HG02623 (cell line): ENCODE results near the gene IFT57.
"Not testable (repeated sequence)": the region's sequence is repeated elsewhere in the genome, so short reads cannot be mapped to it uniquely, and the experiment has no call there.

Experiments used
- ATAC-seq: cut with Tn5 transposase; IDR thresholded peaks from one replicate; pipeline ENCODE4 v1.9.1; 2021; ENCODE audit warnings: moderate library complexity; ENCODE audit not compliant: unreplicated experiment

The IFT57 gene, protein sequence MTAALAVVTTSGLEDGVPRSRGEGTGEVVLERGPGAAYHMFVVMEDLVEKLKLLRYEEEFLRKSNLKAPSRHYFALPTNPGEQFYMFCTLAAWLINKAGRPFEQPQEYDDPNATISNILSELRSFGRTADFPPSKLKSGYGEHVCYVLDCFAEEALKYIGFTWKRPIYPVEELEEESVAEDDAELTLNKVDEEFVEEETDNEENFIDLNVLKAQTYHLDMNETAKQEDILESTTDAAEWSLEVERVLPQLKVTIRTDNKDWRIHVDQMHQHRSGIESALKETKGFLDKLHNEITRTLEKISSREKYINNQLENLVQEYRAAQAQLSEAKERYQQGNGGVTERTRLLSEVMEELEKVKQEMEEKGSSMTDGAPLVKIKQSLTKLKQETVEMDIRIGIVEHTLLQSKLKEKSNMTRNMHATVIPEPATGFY

GRCh38 chr3:108221911-108222852 is at the start of gene IFT57:
Gene IFT57 (minus strand): TSS chr3:108222424. CDS start chr3:108222322, 102 bp downstream.
- peak; percentile 93 for ATAC-seq

- ATAC-seq = no peak
Measured at GRCh38 chr3:108271626-108272025, 49.4 kb upstream of the IFT57 start.

GRCh38 chr3:108268235-108268634 is 46.0 kb upstream of the IFT57 start:
- not testable (repeated sequence) for ATAC-seq

DNA sequence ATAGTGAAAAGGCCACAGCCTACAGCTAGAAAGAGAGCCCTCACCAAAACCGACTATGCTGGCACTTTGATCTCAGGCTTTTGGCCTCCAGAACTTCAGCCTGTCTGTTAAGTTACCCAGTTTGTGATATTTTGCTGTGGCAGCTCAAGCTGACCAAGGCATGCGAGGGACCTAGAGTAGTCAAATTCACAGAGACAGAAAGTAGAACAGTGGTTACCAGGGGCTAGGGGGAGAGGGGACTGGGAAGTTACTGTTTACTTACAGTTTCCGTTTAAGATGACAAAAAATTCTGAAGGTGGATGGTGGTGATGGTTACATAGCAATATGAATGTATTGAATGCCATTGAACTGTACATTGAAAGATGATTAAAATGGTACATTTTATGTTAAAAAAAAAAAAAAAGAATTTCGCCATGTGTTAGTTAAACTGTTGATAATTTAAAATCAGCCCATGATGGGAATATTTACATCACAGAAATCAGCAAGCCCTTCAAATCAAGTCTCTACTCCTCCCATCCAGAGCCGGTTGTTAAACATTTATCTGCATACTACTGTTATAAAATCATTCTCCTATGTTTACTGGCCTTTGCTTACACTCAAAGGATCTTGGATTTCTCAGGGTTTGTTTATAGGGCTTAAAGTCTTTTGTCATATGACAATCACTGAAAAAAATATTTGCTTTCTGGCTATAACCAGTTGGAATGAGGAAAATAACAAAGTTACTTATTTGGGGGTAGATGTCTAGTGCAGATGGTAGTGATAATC is 42.5 kb upstream of the IFT57 start:
- ATAC-seq = not testable (repeated sequence)

DNA sequence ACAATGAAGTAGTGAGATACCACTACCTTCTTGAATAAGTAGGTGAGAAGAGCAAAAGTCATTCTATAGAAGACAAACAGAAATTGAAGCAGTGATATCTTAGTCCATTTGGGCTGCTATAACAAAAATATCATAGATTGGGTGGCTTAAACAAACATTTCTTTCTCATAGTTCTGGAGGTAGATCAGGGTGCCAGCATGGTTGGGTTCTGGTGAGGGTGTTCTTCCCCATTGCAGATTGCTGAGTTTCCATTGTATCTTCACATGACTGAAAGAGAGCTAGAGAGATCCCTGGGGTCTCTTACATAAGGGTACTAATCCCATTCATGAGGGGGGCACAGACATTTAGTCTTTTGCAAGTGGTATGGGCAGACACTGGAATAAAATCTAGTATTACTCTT is 32.9 kb upstream of the IFT57 start:
- no peak for ATAC-seq

DNA sequence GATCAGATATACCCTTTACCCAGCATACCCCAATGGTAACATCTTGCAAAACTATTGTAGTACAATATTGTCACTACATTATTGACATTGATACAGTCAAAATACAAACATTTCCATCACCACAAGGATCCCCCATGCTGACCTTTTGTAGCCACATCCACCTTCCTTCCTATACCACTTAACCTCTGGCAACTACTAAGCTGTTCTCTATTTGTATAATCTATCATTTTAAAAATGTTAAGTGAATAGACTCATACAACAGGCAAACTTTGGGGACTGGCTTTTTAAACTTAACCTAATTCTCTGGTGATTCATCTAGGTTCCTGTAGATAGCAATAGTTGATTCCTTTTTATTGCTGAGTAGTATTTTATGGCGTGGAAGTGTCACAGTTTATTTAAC is 29.6 kb upstream of the IFT57 start:
- no peak for ATAC-seq

- ATAC-seq = no peak
Measured at GRCh38 chr3:108251265-108251664, 29.0 kb upstream of the IFT57 start.

GRCh38 chr3:108250626-108251025 is 28.4 kb upstream of the IFT57 start:
- ATAC-seq = no peak

GRCh38 chr3:108243243-108243642 is 21.0 kb upstream of the IFT57 start:
- ATAC-seq = no peak

- ATAC-seq = no peak
Measured at GRCh38 chr3:108242776-108243175, 20.6 kb upstream of the IFT57 start.

- no peak for ATAC-seq
Measured at GRCh38 chr3:108241721-108242120, 19.5 kb upstream of the IFT57 start.

DNA sequence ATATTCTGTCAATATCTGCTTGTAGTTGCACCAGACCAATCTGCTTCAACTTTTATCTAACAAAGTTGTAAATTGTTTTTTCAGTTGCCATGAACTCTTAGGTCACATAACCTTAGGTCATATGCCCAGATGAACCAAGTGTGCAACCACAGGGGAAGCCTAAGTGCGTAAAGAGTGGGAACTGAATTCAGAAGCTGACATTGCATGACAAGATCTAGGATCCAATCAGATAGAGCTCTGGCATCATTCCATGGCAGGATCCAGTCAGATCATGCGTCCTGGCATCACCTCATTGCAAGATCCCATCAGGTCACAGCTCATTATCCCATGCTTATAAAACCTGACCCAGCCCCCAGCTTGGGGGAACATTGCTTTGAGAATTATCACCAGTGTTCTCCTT is 18.9 kb upstream of the IFT57 start:
- no peak for ATAC-seq

- ATAC-seq = no peak
Measured at GRCh38 chr3:108239082-108239481, 16.9 kb upstream of the IFT57 start.

DNA sequence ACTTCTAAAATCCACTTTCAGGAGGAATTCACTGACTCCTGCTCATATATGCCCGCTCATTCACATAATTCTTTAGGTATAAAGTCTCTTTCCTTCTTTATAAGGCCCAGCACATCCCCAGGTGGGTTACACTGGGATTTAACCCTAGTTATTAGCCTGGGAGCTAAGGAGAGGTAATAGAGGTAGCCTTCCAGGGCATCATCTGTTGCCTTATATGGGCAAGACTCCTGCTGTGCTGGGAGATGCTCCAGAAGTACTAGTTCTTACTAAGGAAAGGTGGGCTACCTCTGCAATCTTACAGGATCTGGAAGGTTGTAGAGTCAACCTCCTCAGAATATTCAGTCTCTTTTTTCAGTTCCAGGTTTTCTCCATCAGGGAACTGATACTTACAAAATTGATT is 13.1 kb upstream of the IFT57 start:
- no peak for ATAC-seq

DNA sequence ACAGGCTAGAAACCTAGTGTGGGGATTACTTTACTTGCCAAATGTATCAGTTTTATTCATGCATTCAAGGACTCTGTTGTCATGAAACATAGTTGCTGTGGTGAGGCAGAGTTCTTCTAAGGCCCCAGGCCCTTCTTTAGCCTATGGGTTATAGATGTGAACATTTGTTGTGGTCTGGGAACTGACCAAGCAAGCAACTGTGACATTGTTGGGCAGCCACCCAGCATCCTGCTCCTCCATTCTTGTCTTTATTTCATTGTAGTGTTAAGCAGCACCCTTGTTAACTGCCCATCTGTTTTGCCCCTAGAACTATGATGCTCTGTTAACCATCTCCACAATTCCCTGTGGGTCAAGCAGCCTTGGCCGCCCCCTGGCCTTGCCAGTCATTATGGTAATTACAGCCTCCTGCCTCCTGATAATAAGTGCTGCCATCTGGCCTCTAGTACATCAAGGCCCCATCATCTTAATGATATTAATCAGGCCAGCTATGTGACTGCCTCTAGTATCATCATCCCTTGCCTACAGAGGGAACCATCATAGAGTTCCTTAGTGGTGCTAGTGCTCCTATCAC is 12.2 kb upstream of the IFT57 start:
- ATAC-seq = no peak

DNA sequence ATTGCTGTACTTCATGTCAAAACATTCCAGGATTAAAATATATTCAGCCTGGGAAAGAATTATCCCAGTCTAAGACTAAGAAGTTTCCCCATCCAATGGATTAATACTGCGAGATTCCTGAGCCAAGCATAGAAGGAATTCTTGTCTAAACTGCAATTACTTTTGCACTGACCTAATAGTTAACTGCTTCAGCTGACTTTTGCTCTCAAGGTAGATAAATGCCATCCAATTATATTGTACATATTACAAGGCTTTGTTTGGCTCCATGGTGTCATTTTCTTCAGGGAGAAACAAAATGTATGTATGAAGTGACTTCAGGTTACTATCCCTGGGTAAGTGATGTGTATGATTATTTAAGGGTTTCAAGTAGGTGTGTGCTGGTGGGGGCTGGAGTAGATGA is 6.1 kb upstream of the IFT57 start:
- ATAC-seq = no peak

GRCh38 chr3:108227131-108227530 is 4.9 kb upstream of the IFT57 start:
- ATAC-seq = no peak

DNA sequence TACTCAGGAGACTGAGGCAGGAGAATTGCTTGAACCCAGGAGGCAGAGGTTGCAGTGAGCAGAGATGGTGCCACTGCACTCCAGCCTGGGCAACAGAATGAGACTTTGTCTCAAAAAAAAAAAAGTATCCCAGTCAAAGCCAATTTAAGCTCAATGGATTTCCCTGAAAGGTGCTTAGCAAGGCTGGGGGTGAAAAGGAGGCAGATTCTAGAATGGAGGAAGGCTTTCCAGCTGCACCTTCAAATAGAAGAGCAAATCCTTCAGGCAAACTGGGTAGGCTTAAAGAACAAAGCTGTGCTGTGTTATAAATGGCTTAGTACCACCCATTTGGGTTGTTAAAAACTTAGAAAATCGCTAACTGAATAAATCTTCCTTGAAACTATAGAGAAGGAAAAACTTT is 3.0 kb upstream of the IFT57 start:
- ATAC-seq = no peak

DNA sequence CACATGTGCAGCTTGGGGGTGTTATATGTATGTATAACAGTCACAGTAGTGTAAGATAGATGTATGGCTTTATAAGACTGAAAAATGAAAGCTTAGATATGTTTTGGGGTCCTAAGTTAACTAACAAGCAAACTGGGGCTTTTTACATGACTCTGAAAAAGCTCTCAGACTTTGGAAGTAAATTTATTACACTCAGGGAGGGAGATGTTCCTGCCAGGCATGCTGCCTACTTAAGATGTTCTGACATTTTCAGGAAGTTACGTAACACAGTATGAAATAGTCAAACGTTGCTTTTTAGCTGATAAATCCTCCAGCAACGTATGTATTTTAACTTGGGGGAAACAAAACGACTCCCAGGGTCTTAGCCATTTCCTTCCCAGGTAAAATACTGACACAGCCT is 1.7 kb upstream of the IFT57 start:
- no peak for ATAC-seq

GRCh38 chr3:108222853-108223565 is 785 bp upstream of the IFT57 start:
- peak; percentile 13 for ATAC-seq
